Vagina (tissue), 2 donors: ENCODE measurements around the gene ATP5F1D. TPM values are rescaled to one million over a fixed set of nuclear protein-coding genes. Genes with fewer than 3 reads are reported as not detected.

ENCODE experiments used
- DNase-seq, 2 donors: peaks; one replicate each; pipeline ENCODE4 v3.0.0-alpha.2; 2017; ENCODE audit errors: extremely low spot score in 2 of 2
- H3K27ac ChIP-seq: fragments of 200-600 bp; sonication (generic); one replicate; pipeline ENCODE4 v1.5.1; 2019
- H3K27me3 ChIP-seq: fragments of 200-600 bp; sonication (generic); one replicate; pipeline ENCODE4 v1.5.1; 2019
- H3K36me3 ChIP-seq, 2 donors: fragments of 200-600 bp; sonication (generic); one replicate each; pipeline ENCODE4 v1.5.1; 2017 to 2019
- H3K4me1 ChIP-seq: fragments of 200-600 bp; sonication (generic); one replicate; pipeline ENCODE4 v1.5.1; 2019
- H3K4me3 ChIP-seq, 2 donors: fragments of 200-600 bp; sonication (generic); 1 replicate in 1 of 2; 2 replicates in 1 of 2; pipeline ENCODE4 v1.5.1; 2016 to 2019
- H3K9me3 ChIP-seq: fragments of 200-600 bp; sonication (generic); one replicate; pipeline ENCODE4 v1.5.1; 2019
- CTCF ChIP-seq, 3 experiments: fragments of 450-650 bp in 2 of 3; fragments of 200-600 bp in 1 of 3; sonication (generic) in 1 of 3; IDR thresholded peaks; one replicate each; pipeline ENCODE4 v1.5.1; 2017 to 2019; ENCODE audit warnings: antibody characterized with exemption in 3 of 3, mild to moderate bottlenecking in 2 of 3, moderate library complexity in 2 of 3
- POLR2A ChIP-seq, 2 donors: fragments of 450-650 bp; IDR thresholded peaks; one replicate each; pipeline ENCODE4 v1.6.1; 2017; ENCODE audit warnings: antibody characterized with exemption in 2 of 2, mild to moderate bottlenecking in 2 of 2, moderate library complexity in 2 of 2
- POLR2AphosphoS5 ChIP-seq, 2 donors: sonication (generic); formaldehyde crosslinking; IDR thresholded peaks; one replicate each; pipeline ENCODE4 v1.9.0; 2017; ENCODE audit warnings: antibody characterized with exemption in 2 of 2, mild to moderate bottlenecking in 2 of 2, low read depth in 1 of 2; ENCODE audit not compliant: insufficient read depth in 1 of 2
- intact Hi-C: fragments of 100-400 bp; cut with DNase I; formaldehyde crosslinking; loops from one replicate; pipeline ENCODE4 v1.15.1; 2023
- total RNA-seq: library from RNA; depleted of rRNA; stranded (reverse); fragments of >200 nt; gene quantifications from one replicate; pipeline ENCODE4 v1.2.3, GENCODE V29; 2016

Gene ATP5F1D
- total RNA-seq, 1 donor from 2014 or later = 154 TPM

GRCh38 chr19:1218751-1219567 lies 22.6 kb upstream of the ATP5F1D start:
- TF ChIP-seq POLR2AphosphoS5 (IDR thresholded peaks at IDR 0.05; ENCODE audit: insufficient read depth in 1 of 2, low read depth in 1 of 2) (no peak), POLR2A (IDR thresholded peaks at IDR 0.05) (no peak), CTCF (IDR thresholded peaks at IDR 0.05) (no peak)
- peak overlapping the region; percentile 37 for H3K27ac ChIP-seq
- intact Hi-C loops = no loop called here

GRCh38 chr19:1219786-1220476 lies 21.6 kb upstream of the ATP5F1D start:
- Histone ChIP-seq H3K9me3 (no peaks in the 10 kb centered on the region), H3K27me3 (no peaks in the 10 kb centered on the region), H3K36me3 (peaks cover 0 to 39% of the 10 kb centered on the region in 2 donors), H3K4me3 (no peak overlapping the region), H3K27ac (no peak overlapping the region), H3K4me1 (peaks cover 36% of the 10 kb centered on the region)
- no peak for TF ChIP-seq POLR2AphosphoS5 (IDR thresholded peaks at IDR 0.05; ENCODE audit: insufficient read depth in 1 of 2, low read depth in 1 of 2)
- TF ChIP-seq POLR2A (IDR thresholded peaks at IDR 0.05) = no peak
- no peak for TF ChIP-seq CTCF (IDR thresholded peaks at IDR 0.05)
- intact Hi-C loops = no loop called here
- DNase-seq = no peak

More at GRCh38 chr19:1218751-1219567, 22.6 kb upstream of the ATP5F1D start:
- Histone ChIP-seq H3K4me3 (no peak overlapping the region), H3K36me3 (peaks cover 0 to 38% of the 10 kb centered on the region in 2 donors), H3K9me3 (no peaks in the 10 kb centered on the region), H3K27me3 (no peaks in the 10 kb centered on the region), H3K4me1 (peaks cover 46% of the 10 kb centered on the region)
- no peak for DNase-seq

- DNase-seq = no peak
Measured at GRCh38 chr19:1220477-1220930, 21.0 kb upstream of the ATP5F1D start.

GRCh38 chr19:1220976-1221903 lies 20.3 kb upstream of the ATP5F1D start:
- H3K4me1 ChIP-seq = peaks cover 23% of the 10 kb centered on the region
- no peak overlapping the region for H3K4me3 ChIP-seq
- no peaks in the 10 kb centered on the region for H3K9me3 ChIP-seq
- DNase-seq = no peak
- TF ChIP-seq CTCF (IDR thresholded peaks at IDR 0.05) (peak in 1 of 3 experiments; percentile 22), POLR2AphosphoS5 (IDR thresholded peaks at IDR 0.05; ENCODE audit: insufficient read depth in 1 of 2, low read depth in 1 of 2) (no peak)
- H3K27ac ChIP-seq = no peak overlapping the region
- no peaks in the 10 kb centered on the region for H3K27me3 ChIP-seq
- intact Hi-C loops = no loop called here
- peaks cover 0 to 47% of the 10 kb centered on the region in 2 donors for H3K36me3 ChIP-seq

More at GRCh38 chr19:1220477-1220930, 21.0 kb upstream of the ATP5F1D start:
- no peak for TF ChIP-seq POLR2AphosphoS5 (IDR thresholded peaks at IDR 0.05; ENCODE audit: insufficient read depth in 1 of 2, low read depth in 1 of 2)
- no peak for TF ChIP-seq POLR2A (IDR thresholded peaks at IDR 0.05)
- TF ChIP-seq CTCF (IDR thresholded peaks at IDR 0.05) = no peak
- no peaks in the 10 kb centered on the region for H3K27me3 ChIP-seq
- H3K36me3 ChIP-seq = peaks cover 0 to 40% of the 10 kb centered on the region in 2 donors
- H3K4me1 ChIP-seq = peaks cover 31% of the 10 kb centered on the region
- H3K27ac ChIP-seq = no peak overlapping the region
- no peak overlapping the region for H3K4me3 ChIP-seq
- H3K9me3 ChIP-seq = no peaks in the 10 kb centered on the region
- intact Hi-C loops = no loop called here
